Endothelial cell of umbilical vein (primary cell): ENCODE measurements around the gene SULF2. TPM values are rescaled to one million over a fixed set of nuclear protein-coding genes. Genes with fewer than 3 reads are reported as not detected.

Experiments
- BruUV-seq: library from RNA; stranded (reverse); fragments of 400-500 nt; replicated peaks from 2 replicates; lab custom pipeline; 2021; lab: Mats Ljungman, UMichigan
- CTCF ChIA-PET: fragments of 300-600, 350-600 bp; sonication (Branson Sonifier 250); formaldehyde crosslinking; loops from one replicate; lab custom pipeline; 2021; ENCODE audit warnings: antibody characterized with exemption, inconsistent platforms; lab: Charles Lee
- POLR2A ChIA-PET: fragments of 300-600, 350-600 bp; sonication (Branson Sonifier 250); formaldehyde crosslinking; loops from one replicate; lab custom pipeline; 2021; ENCODE audit warnings: antibody characterized with exemption, inconsistent platforms; lab: Charles Lee
- DNase-seq: peaks from one replicate; pipeline ENCODE4 v3.0.0-alpha.2; 2011; ENCODE audit warnings: low read depth, low spot score
- FAIRE-seq: peaks from 2 replicates; lab custom pipeline; 2011; peaks lifted over from hg19 to GRCh38; lab: Jason Lieb, UNC
- H2AFZ ChIP-seq: 2 replicates; pipeline ENCODE4 v1.6.0; 2012; ENCODE audit warnings: low read depth, low read length, control low read depth, inconsistent platforms
- H3K27ac ChIP-seq: 2 replicates; pipeline ENCODE4 v1.5.1; 2011; ENCODE audit warnings: low read depth, mild to moderate bottlenecking, control low read depth, low read length, moderate library complexity; ENCODE audit not compliant: insufficient read depth
- H3K27me3 ChIP-seq, 2 experiments: 2 replicates each; pipeline versions ENCODE4 v1.6.0 to v1.6.1; 2011; ENCODE audit warnings: low read length in 2 of 2, mixed read lengths in 1 of 2; ENCODE audit not compliant: control insufficient read depth in 2 of 2, insufficient read depth in 2 of 2
- H3K36me3 ChIP-seq, 2 experiments: 2 replicates in 1 of 2; 3 replicates in 1 of 2; pipeline ENCODE4 v1.5.1; 2011; ENCODE audit warnings: low read length in 2 of 2, mild to moderate bottlenecking in 1 of 2, moderate library complexity in 1 of 2; ENCODE audit not compliant: control insufficient read depth in 2 of 2, insufficient read depth in 2 of 2; ENCODE audit errors: extremely low read depth in 1 of 2
- H3K4me1 ChIP-seq: 3 replicates; pipeline ENCODE4 v1.5.1; 2011; ENCODE audit warnings: mild to moderate bottlenecking, low read length; ENCODE audit not compliant: control insufficient read depth, insufficient read depth; ENCODE audit errors: extremely low read depth
- H3K4me2 ChIP-seq: 2 replicates; pipeline ENCODE4 v1.6.1; 2011; ENCODE audit warnings: low read length, control low read depth, mixed read lengths; ENCODE audit not compliant: insufficient read depth
- H3K4me3 ChIP-seq, 3 experiments: fragments of 200-600 bp in 1 of 3; sonication (generic), shearing (Covaris generic) in 1 of 3; replicated peaks in 1 of 3; 2 replicates each; pipeline ENCODE4 v1.5.1; 2011 to 2016; ENCODE audit warnings: control low read depth in 3 of 3, low read length in 3 of 3, mild to moderate bottlenecking in 2 of 3, inconsistent platforms in 1 of 3, low read depth in 1 of 3, moderate library complexity in 1 of 3; ENCODE audit not compliant: insufficient read depth in 1 of 3
- H3K79me2 ChIP-seq: 2 replicates; pipeline ENCODE4 v1.6.0; 2012; ENCODE audit warnings: low read length, inconsistent platforms; ENCODE audit not compliant: control insufficient read depth, insufficient read depth
- H3K9ac ChIP-seq: replicated peaks from 2 replicates; pipeline ENCODE3; 2011; ENCODE audit warnings: low read length, control low read depth; ENCODE audit not compliant: insufficient read depth; ENCODE audit errors: extremely low read depth
- H3K9me1 ChIP-seq: replicated peaks from 3 replicates; pipeline ENCODE4 v1.6.0; 2011; ENCODE audit warnings: mild to moderate bottlenecking, low read length; ENCODE audit not compliant: control insufficient read depth, insufficient read depth; ENCODE audit errors: extremely low read depth
- H3K9me3 ChIP-seq: replicated peaks from 2 replicates; pipeline ENCODE4 v1.5.1; 2012; ENCODE audit warnings: low read length, inconsistent platforms; ENCODE audit not compliant: control insufficient read depth, insufficient read depth
- H4K20me1 ChIP-seq: replicated peaks from 2 replicates; pipeline ENCODE3; 2011; ENCODE audit warnings: mild to moderate bottlenecking, low read length; ENCODE audit not compliant: control insufficient read depth, insufficient read depth; ENCODE audit errors: extremely low read depth
- EZH2 ChIP-seq: IDR thresholded peaks from 2 replicates; pipeline ENCODE4 v1.6.1; 2012; ENCODE audit warnings: borderline replicate concordance, low read depth, mild to moderate bottlenecking, moderate library complexity, low read length, inconsistent platforms; ENCODE audit not compliant: severe bottlenecking
- GATA2 ChIP-seq: IDR thresholded peaks from 2 replicates; pipeline ENCODE4 v1.7.0; 2011; ENCODE audit warnings: low read depth, mild to moderate bottlenecking, moderate library complexity, mixed read lengths, low read length; ENCODE audit not compliant: insufficient read length, insufficient read depth
- dilution Hi-C: fragments of 300-500 bp; cut with MboI; formaldehyde crosslinking; loops from one replicate; pipeline ENCODE4 v1.15.0; 2019; ENCODE audit warnings: low sequenced_read_pairs; ENCODE audit not compliant: extremely low pct_ligation_motif_present
- intact Hi-C: fragments of 100-400 bp; cut with micrococcal nuclease; formaldehyde crosslinking; loops from one replicate; pipeline ENCODE4 v1.10.0; 2022
- polyA plus RNA-seq, 4 experiments: library from polyadenylated mRNA; depleted of rRNA in 3 of 4; stranded (reverse) in 3 of 4; unstranded in 1 of 4; fragments of >200 nt; gene quantifications; 2 replicates each; pipeline versions ENCODE4 v1.2.1 to v1.2.3, GENCODE V29; 2011 to 2012; ENCODE audit warnings: missing spikeins in 1 of 4
- total RNA-seq: library from RNA; stranded (reverse); gene quantifications from 2 replicates; pipeline ENCODE4 v1.2.3, GENCODE V29; 2021
- TF ChIP-seq, protein P1 (sequence below), 2 donors: IDR thresholded peaks; 1 replicate in 1 of 2; 2 replicates in 1 of 2; pipeline ENCODE4 v1.5.1; 2011; ENCODE audit warnings: low read length in 2 of 2, mild to moderate bottlenecking in 2 of 2, moderate library complexity in 2 of 2, control low read depth in 1 of 2, inconsistent platforms in 1 of 2, low read depth in 1 of 2; ENCODE audit not compliant: insufficient read depth in 1 of 2; ENCODE audit errors: extremely low read depth in 1 of 2

SULF2 gene
- total and polyA plus RNA-seq, 2 donors (not counting 3 experiments of a cell fraction or from before 2014, with no cell fraction given) = 58.5 to 160 TPM

- POLR2A ChIA-PET = interaction anchor here (0.5 to 1.4 kb wide), 4 partner anchors 29 to 152 kb away, joined by 3 to 4 read pairs (median 4); no protein-coding TSS in a partner anchor
- dilution Hi-C loops = no loop called here
- peaks cover 3% of the 10 kb centered on the region for H3K4me1 ChIP-seq
- H3K9me3 ChIP-seq = no peaks in the 10 kb centered on the region
- peaks cover 5% of the 10 kb centered on the region for H3K79me2 ChIP-seq
- CTCF ChIA-PET = interaction anchor here (0.6 to 3.4 kb wide), 88 partner anchors 10 to 867 kb away, joined by 3 to 156 read pairs (median 5); partner anchors contain the start of genes NCOA3 and ZMYND8
- no peak for FAIRE-seq
- H3K9me1 ChIP-seq = no peaks in the 10 kb centered on the region
- intact Hi-C loops = loop anchor here (1.0 kb wide), 4 partner anchors 120 to 425 kb away; partner anchors contain the start of gene NCOA3
- no peak overlapping the region for H3K4me3 ChIP-seq
- no peaks in the 10 kb centered on the region for H4K20me1 ChIP-seq
- DNase-seq = peak; percentile 83
- no peak overlapping the region for H3K9ac ChIP-seq
- H3K27me3 ChIP-seq = no peaks in the 10 kb centered on the region
- TF ChIP-seq, protein P1, sequence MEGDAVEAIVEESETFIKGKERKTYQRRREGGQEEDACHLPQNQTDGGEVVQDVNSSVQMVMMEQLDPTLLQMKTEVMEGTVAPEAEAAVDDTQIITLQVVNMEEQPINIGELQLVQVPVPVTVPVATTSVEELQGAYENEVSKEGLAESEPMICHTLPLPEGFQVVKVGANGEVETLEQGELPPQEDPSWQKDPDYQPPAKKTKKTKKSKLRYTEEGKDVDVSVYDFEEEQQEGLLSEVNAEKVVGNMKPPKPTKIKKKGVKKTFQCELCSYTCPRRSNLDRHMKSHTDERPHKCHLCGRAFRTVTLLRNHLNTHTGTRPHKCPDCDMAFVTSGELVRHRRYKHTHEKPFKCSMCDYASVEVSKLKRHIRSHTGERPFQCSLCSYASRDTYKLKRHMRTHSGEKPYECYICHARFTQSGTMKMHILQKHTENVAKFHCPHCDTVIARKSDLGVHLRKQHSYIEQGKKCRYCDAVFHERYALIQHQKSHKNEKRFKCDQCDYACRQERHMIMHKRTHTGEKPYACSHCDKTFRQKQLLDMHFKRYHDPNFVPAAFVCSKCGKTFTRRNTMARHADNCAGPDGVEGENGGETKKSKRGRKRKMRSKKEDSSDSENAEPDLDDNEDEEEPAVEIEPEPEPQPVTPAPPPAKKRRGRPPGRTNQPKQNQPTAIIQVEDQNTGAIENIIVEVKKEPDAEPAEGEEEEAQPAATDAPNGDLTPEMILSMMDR (IDR thresholded peaks at IDR 0.05; ENCODE audit: extremely low read depth in 1 of 2, insufficient read depth in 1 of 2, low read depth in 1 of 2, low read length in 2 of 2) = peak; percentile 49 to 55
- TF ChIP-seq GATA2 (no peak), EZH2 (no peak)
- peaks cover 2 to 3% of the 10 kb centered on the region in 2 experiments for H3K36me3 ChIP-seq
- no peak overlapping the region for H3K4me2 ChIP-seq
- no peak overlapping the region for H2AFZ ChIP-seq
- BruUV-seq = no TSS peak
- no peak overlapping the region for H3K27ac ChIP-seq
These were observed 164.2 kb downstream of the SULF2 start for GRCh38 chr20:47620808-47621805.
